Right kidney (tissue), 1 donor: ENCODE measurements around the gene CCDC57.
A peak's percentile ranks its signal among the peaks of the same experiment; 100 is the strongest.
"Not testable (repeated sequence)": the region's sequence is repeated elsewhere in the genome, so short reads cannot be mapped to it uniquely, and the experiment has no call there.

Experiments used
- DNase-seq: peaks from one replicate; pipeline ENCODE4 v3.0.0-alpha.2; 2016

Gene CCDC57

GRCh38 chr17:82223517-82223916 is 10.9 kb upstream of the CCDC57 start:
- no peak for DNase-seq

- no peak for DNase-seq
These were observed 10.2 kb upstream of the CCDC57 start for GRCh38 chr17:82222816-82223215.

GRCh38 chr17:82221341-82221902 is 8.8 kb upstream of the CCDC57 start:
- DNase-seq, result no peak

- DNase-seq, result no peak
These were observed 7.4 kb upstream of the CCDC57 start for GRCh38 chr17:82219753-82220709.

- no peak for DNase-seq
These were observed 6.4 kb upstream of the CCDC57 start for GRCh38 chr17:82219083-82219482.

- no peak for DNase-seq
These were observed 5.9 kb upstream of the CCDC57 start for GRCh38 chr17:82218349-82219075.

- DNase-seq, result no peak
These were observed 5.0 kb upstream of the CCDC57 start for GRCh38 chr17:82217530-82218204.

GRCh38 chr17:82217120-82217529 is 4.5 kb upstream of the CCDC57 start:
- DNase-seq, result no peak

GRCh38 chr17:82216301-82217119 is 3.9 kb upstream of the CCDC57 start:
- DNase-seq, result no peak

GRCh38 chr17:82215972-82216300 is 3.3 kb upstream of the CCDC57 start:
- no peak for DNase-seq

GRCh38 chr17:82215095-82215971 is 2.7 kb upstream of the CCDC57 start:
- peak; percentile 16 for DNase-seq

GRCh38 chr17:82214012-82214628 is 1.5 kb upstream of the CCDC57 start:
- no peak for DNase-seq

- DNase-seq, result peak; percentile 86
These were observed 789 bp upstream of the CCDC57 start for GRCh38 chr17:82213251-82214011.

GRCh38 chr17:82210655-82211054 is 2.0 kb downstream of the CCDC57 start:
- DNase-seq, result not testable (repeated sequence)

GRCh38 chr17:82205720-82206508 is 6.7 kb downstream of the CCDC57 start:
- peak; percentile 64 for DNase-seq

GRCh38 chr17:82204831-82205719 is 7.6 kb downstream of the CCDC57 start:
- no peak for DNase-seq

GRCh38 chr17:82203920-82204319 is 8.7 kb downstream of the CCDC57 start:
- DNase-seq, result no peak

GRCh38 chr17:82202981-82203380 is 9.7 kb downstream of the CCDC57 start:
- DNase-seq, result no peak
